DLD1 (cell line): Measurements from ENCODE around the gene SLC6A4.

Experiments used
- in situ Hi-C: cut with HindIII; loops from 2 replicates; pipeline ENCODE4 v1.10.0; 2017; ENCODE audit warnings: low sequenced_read_pairs

The SLC6A4 gene

DNA sequence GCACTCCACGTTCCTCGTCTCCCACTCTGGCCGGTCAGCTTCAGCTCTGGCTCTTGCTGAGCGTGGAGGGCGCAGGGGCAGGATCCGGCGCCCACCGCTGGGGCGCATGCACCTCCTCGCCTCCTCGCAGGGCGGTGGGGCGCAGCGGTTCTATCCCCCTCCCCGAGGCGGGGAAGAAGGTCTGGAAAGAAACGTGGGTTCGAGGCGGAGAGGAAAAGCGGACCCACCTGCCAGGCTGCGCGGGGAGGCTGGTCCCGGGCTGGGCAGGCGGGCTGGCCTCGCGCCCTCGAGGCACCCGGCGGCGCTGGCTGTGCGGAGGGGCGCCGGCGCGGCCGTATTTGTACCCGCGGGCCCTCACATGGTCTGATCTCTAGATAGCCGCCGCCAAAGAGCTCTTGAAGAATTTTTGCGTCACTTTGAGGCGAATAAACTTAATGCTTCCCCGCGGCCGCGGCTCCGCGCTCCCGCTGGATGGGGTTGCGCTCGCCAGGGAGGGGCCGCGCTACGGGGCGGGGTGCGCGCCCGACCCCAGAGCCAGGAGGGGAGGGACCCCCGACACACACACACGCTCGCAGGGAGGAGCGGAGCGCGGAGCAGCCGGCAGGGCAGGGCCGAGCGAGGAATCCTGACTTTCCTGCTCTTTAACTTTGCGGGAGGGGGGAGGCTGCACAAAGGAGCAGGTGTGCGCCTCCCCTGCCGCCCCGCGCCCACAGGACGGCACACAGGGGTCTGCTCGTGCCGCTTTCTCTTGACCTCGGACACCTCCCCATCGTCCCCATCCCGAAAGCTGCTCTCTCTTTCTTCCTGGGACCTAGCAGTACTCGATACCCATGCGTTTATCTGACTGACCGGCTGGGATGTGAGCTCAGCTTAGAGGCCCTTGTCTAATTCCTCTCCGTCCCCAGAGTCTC lies at the start of gene SLC6A4:
Gene SLC6A4, minus strand, starts transcription at position 312 of the 911 bp plus-strand sequence. CDS start 13,739 bp downstream, outside the sequence.
- in situ Hi-C loops, result no loop called here

DNA sequence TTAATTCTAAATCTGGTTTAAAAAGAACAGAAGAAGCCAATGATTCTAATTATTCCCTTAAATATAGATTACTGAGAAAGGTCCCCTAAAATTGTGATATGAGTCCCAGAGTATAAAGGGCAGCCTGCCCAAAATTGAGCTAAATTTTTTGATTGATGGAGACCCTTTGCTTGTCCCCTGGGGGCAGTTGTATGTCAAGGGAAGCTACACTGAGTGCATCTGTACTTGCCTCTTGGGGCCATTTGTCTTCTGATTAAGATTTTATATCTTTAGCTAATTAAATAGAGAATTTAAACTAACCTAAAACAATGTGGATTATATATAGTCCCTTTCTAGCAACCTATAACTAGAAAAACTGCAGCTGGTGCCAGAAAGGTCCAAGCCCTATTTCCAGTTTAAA lies 43.7 kb upstream of the SLC6A4 start:
- in situ Hi-C loops, result no loop called here

DNA sequence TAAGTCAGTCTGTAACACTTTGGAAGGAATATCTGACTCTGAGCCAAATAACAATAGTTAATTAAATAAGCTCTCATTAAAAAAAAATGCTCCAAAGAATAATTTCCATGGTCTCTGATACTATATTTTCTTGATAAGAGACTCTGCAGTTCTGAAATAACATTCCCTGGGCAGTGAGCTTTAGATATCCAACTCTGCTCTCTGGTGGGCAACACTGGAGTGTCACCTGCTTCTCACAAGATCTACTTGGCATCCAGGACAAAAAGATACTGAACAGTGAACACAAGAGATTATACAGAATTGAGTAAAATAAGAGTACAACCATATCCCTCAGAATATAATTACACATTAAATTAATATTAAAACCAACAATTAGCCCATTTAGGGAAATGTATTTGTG lies 42.5 kb upstream of the SLC6A4 start:
- in situ Hi-C loops, result no loop called here

DNA sequence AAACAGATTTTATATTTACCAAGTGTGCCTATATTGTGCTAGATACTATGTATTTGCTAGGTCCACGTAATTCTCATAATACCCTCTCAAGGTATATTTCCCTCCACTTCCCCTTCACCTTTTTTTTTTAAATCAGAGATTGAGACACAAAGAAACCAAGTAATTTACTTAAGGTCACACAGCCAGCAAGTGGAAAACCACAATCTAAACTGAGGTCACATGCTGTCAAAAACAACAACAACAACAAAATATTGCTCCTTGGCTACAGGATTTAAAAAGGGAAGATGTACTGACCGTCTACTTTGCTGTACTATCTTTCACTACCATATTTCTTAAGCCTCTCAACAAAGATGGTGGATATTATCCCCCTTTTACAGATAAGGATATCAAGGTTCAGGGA lies 40.4 kb upstream of the SLC6A4 start:
- in situ Hi-C loops, result no loop called here

DNA sequence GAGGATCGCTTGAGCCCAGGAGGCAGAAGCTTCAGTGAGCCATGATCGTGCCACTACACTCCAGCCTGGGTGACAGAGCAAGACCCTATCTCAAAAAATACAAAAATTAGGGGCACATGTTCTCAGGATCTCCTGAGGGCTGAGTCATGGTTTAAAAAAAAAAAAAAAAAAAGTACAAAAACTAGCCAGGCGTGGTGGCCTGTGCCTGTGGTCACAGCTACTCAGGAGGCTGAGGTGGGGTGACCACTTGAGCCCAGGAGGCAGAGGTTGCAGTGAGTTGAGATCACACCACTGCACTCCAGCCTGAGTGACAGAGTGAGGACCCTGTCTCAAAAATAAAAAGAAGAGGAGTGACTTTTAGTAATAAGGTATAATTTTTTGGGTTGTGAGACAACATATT lies 39.4 kb upstream of the SLC6A4 start:
- in situ Hi-C loops, result no loop called here

DNA sequence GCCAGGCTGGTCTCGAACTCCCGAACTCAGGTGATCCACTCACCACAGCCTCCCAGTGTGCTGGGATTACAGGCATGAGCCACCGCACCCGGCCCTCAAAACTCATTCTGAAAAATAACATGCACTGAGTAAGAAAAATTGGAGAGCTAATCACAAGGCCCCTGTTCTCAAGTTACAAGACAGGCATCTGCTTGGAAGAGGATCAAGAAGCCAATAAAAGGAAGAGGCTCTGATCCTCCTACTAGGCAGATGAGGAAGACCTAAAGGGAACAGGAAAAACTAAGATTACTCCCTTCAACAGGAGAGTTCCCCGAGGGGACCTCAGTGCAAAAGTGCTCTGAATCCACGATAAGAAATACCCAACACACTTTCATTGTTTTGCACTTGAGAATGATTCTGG lies 37.9 kb upstream of the SLC6A4 start:
- in situ Hi-C loops, result no loop called here

DNA sequence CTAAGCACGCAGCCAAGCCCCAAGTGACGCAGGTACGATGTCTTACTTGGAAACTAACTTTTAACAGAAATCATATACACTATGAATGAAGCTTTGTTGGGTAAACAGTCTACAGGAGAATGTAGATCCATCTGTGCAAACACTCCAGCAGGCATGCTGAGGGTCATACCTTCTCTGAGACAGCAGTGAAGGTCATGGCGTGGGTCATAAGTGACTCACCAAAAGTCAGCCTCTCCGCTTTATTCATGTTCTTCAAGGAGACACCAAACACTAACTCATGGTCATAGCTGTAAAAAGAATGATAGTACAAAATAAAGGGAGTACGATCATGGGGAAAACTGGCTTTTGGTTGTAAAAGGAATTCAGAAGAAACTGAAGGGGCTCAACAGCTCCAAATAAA lies 35.6 kb upstream of the SLC6A4 start:
- in situ Hi-C loops, result no loop called here

DNA sequence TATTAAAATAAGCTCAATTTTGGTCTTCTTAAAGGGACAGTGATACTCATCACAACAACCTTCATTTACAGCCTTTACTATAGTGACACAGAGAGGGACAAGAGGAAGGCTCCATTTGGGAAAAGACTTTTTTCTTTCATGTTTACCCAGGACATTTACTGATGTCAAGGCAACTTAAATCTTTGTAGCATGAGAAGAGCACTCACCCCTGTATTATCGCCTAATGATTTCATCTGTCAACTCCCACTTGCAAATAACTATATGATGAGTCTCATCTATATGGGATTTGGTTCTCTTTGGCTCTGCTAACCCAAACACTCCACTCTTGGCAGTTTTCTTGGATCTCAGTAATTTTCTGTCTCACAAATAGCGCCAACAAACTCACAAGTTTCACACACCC lies 32.1 kb upstream of the SLC6A4 start:
- in situ Hi-C loops, result no loop called here

DNA sequence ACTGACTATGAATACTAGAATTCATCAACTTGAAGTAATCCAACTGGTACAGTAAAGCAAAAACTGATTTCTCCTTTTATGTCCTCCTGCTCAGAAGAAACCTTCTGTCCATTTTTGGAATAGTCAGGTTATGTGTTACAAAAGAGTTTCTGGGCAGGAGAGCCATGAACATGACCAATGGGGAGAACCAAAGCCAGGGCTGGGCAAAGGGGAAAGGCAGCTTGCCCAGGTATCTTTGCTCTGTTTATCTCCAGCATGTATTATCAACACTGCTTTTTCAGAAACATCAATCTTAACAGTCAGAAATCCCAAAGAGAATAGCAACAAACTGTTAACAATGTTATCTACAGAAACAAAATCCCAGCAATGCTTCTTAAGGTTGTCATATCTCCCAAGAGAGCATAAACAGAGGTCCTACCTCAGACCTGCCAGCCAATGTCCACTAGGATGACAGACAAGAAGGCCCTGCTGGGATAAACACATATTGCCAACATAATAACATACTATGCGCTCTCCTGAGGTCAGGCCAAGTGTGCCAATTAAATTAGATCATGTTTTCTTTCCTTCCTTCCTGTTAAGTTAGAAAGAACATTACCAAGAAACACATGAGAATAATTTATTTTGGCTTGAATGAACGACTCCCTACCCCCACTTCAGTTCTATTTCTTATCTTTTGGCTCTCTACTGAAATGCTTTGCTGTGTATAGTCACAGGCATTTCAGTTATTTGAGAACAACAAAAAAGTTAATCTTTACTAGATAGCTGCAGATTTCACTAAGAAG lies 28.2 kb upstream of the SLC6A4 start:
- in situ Hi-C loops, result no loop called here

DNA sequence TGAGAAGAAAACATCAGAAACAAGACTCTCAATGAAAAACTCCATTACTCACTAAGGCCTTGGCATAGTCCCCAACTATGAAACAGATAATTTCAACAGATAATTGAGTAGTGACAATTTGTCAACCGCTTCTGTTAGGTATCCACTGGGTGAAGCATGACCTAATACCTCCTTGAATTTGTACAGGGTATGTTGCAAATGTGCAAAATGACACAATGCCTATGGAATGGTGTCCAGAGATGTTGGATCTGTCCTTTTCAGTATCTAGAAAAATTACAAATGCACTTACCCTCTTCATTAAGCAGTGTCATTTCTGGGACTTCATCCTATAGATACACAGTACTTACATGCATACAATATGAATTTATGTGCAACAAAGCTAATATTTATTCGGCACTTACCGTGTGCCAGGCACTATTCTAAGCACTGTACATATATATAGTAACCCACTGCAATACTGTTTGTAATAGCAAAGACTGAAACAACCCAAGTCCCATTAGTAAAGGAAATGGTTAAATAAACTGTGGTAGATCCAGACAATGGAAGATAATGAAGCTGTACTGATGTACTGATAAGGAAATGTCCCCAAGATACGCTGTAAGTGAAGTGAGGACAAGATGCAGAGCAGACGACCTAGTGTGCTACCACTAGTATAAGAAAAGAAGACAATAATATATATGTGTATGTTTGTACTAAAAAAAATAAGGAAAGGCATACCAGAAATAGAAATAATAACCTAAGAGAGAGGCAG lies 21.4 kb upstream of the SLC6A4 start:
- in situ Hi-C loops, result no loop called here

DNA sequence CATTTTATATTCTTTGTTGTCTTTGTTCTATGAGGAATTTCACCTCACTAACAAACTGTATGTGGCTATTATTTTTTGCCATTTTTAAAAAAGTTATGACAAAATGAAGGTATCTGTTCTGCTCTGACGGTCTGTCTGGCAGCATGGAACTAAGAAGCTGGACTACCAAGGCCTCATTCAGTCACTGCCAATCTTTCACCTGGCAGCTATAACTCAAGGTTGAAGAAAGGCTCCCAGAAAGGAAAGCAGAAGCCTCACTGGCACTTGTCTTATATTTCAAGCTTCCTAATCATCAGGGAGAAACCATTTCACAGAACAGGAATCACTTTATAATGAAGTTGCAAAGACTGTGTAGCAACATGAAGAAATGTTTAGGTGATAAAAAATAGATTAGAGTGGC lies 18.7 kb upstream of the SLC6A4 start:
- in situ Hi-C loops, result no loop called here

DNA sequence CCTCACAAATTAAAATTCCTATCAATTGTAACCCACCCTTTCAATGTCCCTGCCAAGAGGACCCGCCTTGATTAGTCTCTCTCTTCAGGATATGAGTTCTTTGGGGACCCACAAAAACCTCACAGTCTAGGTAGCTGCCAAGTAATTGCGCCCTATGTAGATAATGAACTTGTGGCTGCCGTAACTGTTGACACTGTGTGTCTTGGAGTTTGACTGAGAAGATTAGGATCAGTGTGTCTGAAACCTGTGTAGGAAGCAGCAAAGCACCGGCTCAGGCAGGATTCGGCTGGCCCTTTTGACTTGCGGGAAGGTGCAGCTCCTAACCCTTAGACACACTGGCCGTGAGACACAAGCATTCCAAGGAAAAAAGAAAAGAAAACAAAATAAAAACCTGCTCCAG lies 17.8 kb upstream of the SLC6A4 start:
- in situ Hi-C loops, result no loop called here

DNA sequence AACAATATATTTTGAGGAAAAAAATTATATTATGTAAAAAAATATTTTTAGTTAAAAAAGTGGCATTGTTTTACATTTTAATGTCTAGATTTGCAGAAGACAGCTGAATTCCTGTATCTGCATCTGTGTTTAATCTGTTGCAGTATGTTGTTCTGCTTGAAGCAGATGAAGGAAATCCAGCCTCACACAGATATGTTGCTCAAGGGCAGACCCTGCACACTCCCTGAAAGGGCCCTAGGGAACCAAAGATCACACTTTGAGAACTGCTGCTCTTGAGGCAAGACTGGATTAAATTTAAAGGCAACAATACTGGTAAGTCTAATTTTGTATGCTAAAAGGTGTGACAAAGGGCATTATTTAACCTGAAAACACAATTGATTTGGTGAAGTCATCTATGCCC lies 16.4 kb upstream of the SLC6A4 start:
- in situ Hi-C loops, result no loop called here

DNA sequence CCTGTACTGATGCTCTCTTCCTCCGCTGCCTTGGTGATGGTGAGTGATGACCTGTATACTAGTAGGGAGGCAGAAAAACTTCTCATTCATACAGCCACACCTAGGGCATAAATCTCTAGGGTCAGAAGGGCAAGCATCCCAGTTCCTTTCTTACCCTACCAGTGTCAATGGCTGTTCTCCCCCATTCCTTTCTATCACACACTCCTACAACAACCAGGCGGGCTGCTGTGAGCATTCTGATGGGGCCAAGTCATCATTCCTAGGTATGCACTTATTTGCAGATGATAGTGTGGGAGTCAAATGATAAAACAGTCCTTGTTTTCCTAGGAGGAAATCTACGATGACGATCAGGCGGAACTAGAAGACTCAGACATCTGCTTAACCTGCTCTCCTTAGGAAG lies 14.0 kb upstream of the SLC6A4 start:
- in situ Hi-C loops, result no loop called here

DNA sequence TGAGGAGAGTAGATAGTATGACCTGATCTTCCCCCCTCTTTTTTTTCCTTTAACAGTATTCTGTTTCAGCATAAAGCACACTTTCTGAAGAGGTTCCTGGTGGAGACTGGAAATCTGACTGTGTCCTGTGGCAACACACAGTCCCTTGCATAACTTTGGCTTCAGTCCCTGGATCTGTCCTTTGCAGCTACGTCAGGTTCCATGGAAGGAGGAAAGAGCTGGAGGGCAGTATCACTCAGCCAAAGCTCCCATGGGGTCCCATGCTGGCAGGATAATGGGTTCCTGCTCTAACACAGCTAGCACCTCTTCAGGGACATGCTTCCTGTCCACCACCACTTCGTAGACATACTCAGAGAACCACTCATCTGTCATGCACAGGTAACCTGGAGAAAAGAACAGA lies 13.3 kb upstream of the SLC6A4 start:
- in situ Hi-C loops, result no loop called here

DNA sequence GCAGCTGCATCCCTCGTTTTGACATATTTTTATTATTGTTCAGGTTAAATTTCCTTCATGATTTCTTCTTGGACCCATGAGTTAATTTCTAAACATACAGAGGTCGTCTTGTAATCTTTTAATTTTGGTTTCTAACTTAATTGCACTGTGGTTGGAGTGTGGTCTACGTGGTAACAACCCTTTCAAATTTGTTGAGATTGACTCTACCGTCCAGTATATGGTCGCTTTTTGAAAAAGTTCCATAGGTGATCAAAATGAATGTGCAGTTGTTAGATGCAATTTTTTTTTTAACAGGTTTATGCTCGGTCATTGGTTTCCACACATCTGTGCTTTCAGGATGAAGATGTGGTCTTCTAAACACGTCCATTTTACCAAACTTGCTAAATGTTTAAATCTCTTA lies 11.0 kb upstream of the SLC6A4 start:
- in situ Hi-C loops, result no loop called here

DNA sequence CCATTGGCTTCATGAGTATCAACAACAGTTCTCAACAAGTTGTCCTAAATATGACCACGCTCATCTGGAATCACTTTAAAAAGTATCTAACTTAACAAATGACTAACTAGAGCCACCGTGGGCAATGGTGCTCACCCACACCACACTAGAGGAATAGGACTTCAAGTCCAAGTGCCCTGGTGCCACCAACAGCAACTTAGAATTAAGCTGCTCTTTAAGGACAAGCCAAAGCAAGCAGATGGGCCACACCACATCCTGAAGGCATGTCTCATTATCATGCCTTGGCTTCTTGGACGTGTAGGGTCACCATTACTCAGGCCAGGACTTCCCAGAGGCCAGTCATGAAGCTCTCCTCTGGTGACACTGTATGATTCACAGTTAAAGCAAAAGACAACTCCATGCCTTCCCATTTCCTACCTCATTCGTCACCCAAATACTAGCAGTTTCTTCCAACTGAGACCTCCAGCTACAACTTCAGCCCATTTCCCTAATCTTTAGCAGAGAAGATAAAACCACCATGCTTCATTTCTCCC lies 9.4 kb upstream of the SLC6A4 start:
- in situ Hi-C loops, result no loop called here

DNA sequence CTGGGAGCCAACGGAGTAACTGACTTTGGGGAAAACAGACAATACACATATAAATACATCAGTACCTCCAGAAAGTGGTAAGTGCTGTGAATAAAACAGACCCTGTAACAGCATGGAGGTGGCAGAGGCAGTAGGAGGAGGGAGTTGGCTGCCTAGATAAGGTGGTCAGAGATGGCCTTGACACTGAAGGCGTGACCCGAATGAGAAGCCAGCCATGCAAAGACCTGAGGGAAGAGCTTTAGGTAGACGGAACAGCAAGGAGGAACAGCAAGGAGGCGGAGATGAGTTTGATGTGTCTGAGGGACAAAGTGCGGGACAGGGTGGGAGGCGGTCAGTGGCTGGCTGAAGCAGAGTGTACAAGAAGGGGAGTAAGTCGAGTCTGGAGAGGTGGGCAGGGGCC lies 8.1 kb upstream of the SLC6A4 start:
- in situ Hi-C loops, result no loop called here

DNA sequence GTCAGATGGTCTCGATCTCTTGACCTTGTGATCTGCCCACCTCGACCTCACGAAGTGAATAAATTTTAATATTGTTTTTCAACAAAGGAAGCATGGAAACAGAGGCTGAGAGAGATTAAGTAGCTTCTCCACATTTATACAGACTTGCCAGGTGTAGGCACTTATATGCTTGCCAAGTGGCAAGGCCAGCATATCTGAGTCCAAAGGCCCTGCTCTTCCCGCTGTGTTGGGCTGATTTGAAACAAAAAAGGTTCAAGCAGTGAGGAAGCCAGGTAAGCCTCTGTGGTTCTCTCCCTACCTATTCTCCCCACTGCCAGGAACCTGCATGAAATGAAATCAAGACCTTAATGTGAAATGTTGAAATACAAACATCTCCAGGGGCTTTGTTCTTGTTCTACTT lies 7.5 kb upstream of the SLC6A4 start:
- in situ Hi-C loops, result no loop called here

DNA sequence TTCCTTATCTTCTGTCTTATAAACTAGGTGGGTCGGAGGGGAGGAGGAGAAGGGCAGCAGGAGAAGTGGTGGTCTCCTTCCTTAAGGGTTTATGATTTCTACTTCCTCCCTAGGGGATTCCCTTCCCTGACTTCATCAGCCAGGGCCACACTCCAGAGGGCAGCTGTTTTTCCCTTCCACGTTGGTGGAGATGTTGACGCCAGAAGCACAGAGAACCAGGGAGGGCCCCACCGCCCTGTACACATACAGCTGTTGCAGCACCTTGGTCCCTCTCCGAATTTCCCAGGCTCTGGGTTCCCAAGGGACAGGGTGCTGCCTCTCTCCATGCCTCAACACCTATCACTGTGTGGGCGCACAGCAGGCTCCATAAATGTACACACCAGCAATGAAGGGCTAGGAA lies 5.6 kb upstream of the SLC6A4 start:
- in situ Hi-C loops, result no loop called here

DNA sequence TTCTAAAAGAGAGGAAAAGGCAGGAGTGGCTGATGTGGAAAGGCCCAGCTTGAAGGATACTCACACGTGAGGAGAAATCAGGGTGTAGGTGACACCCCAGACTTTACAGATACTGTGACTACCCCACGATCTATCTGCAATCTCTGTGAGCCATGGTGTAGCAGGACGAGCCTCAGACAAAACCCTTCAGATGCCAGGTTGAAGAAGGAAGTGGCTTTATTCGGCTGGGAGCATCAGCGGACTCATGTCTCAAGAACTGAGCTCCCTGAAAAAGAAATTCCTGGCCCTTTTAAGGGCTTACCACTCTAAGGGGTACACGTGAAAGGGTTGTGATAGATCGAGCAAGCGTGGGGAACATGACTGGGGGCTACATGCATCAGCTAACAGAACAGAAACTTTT lies 4.7 kb upstream of the SLC6A4 start:
- in situ Hi-C loops, result no loop called here
